ENCODE results near the gene CASZ1.

Gene CASZ1

DNA sequence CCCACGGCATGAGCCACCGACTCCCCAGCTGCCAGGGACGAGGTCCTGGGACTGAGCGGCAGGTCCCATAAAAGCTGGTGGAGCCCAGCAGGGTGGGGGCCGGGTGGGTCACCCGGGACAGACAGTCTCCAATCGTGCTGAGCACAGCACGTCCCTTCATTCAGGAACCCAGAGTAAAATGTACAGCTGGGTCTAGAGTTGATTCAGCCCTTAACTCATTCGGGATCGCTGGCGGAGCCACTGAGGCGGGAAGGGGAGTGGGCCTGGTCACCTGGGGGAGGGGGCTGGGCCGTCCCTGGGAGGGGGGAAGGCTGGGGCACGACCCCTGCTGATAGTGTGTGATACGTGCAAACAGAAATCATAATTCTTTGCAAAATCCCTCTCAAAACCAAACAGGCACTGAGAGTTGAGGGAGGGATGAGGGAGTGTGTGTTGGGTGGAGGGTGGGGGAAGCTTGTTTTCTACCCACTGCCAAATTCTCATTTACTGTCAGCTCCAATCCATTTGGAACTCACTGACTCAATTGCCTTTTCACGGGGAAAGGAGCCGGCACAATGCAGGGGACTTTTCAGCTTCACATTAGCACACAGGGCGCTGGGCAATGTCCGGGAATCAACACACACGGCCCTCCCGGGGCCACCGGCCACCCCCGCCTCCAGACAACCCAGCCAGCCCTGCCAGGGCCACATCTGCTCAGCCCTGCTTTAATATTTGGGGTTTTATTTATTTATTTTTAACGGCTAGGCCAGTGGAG is 13.8 kb downstream of the CASZ1 start:
- DNase-seq (ENCODE audit: extremely low read depth, low read depth) = no peak
- no peak overlapping the region for H3K4me3 ChIP-seq (replicated peaks; ENCODE audit: low read depth, low read length)
- TF ChIP-seq CTCF (IDR thresholded peaks at IDR 0.05; ENCODE audit: low read depth, low read length, missing control alignments) = no peak

DNA sequence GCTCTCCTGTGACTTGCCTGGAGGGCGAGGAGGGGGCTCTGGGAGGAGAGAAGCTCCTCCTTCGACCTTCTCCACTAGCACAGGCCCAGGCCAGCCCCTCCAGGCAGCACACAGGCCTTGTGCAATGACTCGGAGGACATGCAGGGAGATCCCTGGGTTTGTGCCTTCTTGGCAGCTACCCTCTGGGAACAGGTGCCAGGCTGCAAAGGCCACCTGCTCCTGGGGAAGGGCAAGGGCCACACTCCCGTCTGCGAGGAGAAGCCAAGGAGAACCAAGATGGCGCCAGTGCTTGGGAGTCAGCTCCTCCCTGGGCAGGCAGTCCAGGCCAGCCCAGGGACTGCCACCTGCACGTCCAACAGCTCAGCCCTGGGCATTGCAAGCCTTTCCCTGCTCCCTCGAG is 15.3 kb downstream of the CASZ1 start:
- TF ChIP-seq CTCF (IDR thresholded peaks at IDR 0.05; ENCODE audit: low read depth, low read length, missing control alignments) = no peak
- no peak overlapping the region for H3K4me3 ChIP-seq (replicated peaks; ENCODE audit: low read depth, low read length)
- DNase-seq (ENCODE audit: extremely low read depth, low read depth) = no peak

DNA sequence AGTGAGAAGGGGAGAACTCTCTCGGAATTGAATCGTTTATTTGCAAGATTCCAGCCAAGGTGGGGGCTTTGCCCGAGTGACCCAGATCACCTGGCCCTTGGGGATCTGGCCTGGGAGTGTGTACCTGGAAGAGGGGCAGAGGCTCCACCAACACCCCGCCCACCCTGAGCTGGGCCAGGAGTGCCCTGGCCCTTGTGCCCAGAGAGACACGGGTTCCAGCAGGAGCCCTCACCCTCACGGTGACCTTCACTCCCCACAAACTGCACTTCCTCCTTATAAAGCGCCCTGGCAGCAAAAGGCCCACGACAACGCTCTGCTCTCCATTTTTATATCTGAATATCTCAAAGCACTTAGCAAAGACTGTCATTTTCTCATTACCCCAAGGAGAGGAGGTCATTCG is 16.6 kb downstream of the CASZ1 start:
- DNase-seq (ENCODE audit: extremely low read depth, low read depth) = no peak
- TF ChIP-seq CTCF (IDR thresholded peaks at IDR 0.05; ENCODE audit: low read depth, low read length, missing control alignments) = no peak
- H3K4me3 ChIP-seq (replicated peaks; ENCODE audit: low read depth, low read length) = no peak overlapping the region

DNA sequence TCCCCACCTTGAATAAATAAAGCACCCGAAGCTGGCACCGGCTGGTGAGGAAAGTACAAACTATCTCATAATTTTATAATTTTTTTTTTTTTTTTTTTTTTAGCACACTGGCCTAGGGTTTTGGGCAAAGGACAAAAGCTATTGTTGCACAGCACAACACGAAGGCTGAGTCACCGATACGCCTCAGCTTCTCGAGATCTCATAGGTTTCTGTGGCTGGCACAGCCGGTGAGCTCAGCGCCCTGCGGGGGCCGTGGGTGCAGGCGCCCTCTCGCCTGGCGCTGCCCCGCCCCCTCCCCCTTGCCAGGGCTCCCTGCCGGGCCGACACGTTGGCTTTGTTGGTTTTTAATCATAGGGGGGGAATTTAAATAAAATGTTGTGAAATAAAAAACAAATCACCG is 17.2 kb downstream of the CASZ1 start:
- no peak for TF ChIP-seq CTCF (IDR thresholded peaks at IDR 0.05; ENCODE audit: low read depth, low read length, missing control alignments)
- no peak for DNase-seq (ENCODE audit: extremely low read depth, low read depth)
- no peak overlapping the region for H3K4me3 ChIP-seq (replicated peaks; ENCODE audit: low read depth, low read length)

GRCh38 chr1:10778640-10779039 is 17.8 kb downstream of the CASZ1 start:
- TF ChIP-seq CTCF (IDR thresholded peaks at IDR 0.05; ENCODE audit: low read depth, low read length, missing control alignments) = no peak
- H3K4me3 ChIP-seq (replicated peaks; ENCODE audit: low read depth, low read length) = no peak overlapping the region
- DNase-seq (ENCODE audit: extremely low read depth, low read depth) = no peak

DNA sequence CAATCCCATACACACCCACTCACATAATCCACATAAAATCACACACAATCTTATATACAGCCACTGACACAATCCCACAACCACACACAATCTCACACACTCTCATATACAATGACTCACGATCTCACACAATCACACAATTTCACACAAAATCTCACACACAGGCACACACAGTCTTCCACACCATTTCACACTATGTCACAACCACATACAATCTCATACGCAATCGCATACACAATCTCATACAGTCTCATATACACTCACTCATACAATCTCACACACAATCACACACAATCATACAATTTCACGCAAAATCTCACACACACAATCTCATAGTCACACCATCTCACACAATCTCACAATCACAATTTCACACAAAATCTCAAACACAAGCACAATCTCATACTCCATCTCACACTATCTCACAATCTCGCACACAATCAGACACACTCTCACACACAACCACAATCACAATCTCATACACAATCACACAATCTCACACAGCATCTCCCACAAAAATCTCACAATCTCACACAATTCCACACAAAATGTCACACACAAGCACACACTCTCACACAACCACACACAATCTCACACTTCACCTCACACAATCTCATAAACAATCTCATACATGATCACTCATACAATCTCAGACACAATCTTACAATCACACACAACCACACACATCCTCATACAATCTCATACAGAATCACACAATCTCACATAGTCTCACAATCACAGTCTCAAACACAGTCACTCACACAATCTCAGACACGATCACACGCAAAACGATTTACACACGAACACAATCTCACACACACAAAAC is 18.5 kb downstream of the CASZ1 start:
- no peak for TF ChIP-seq CTCF (IDR thresholded peaks at IDR 0.05; ENCODE audit: low read depth, low read length, missing control alignments)
- DNase-seq (ENCODE audit: extremely low read depth, low read depth) = no peak
- no peak overlapping the region for H3K4me3 ChIP-seq (replicated peaks; ENCODE audit: low read depth, low read length)

Data from HFF-Myc (cell line).